H9 (cell line): ENCODE measurements around the gene SUPT6H. TPM values are rescaled to one million over a fixed set of nuclear protein-coding genes. Genes with fewer than 3 reads are reported as not detected.
A peak's percentile ranks its signal among the peaks of the same experiment; 100 is the strongest.

Experiments used
- DNase-seq: peaks from one replicate; pipeline ENCODE4 v3.0.0-alpha.2; 2017
- H2AFZ ChIP-seq: one replicate; pipeline ENCODE4 v1.6.1; 2013; ENCODE audit warnings: mild to moderate bottlenecking, low read length, control low read depth, moderate library complexity
- H2AK5ac ChIP-seq: 2 replicates; pipeline ENCODE4 v1.6.1; 2013; ENCODE audit warnings: low read length, control low read depth, mixed read lengths; ENCODE audit not compliant: insufficient read length
- H2BK120ac ChIP-seq: one replicate; pipeline ENCODE4 v1.6.1; 2013; ENCODE audit warnings: low read depth, mild to moderate bottlenecking, low read length, control low read depth, inconsistent platforms; ENCODE audit not compliant: poor library complexity, severe bottlenecking
- H2BK12ac ChIP-seq: 2 replicates; pipeline ENCODE4 v1.6.1; 2013; ENCODE audit warnings: low read length, control low read depth, mixed read lengths, low read depth; ENCODE audit not compliant: insufficient read length
- H2BK15ac ChIP-seq: 2 replicates; pipeline ENCODE4 v1.6.1; 2013; ENCODE audit warnings: low read depth, low read length, control low read depth
- H2BK20ac ChIP-seq: one replicate; pipeline ENCODE4 v1.6.1; 2013; ENCODE audit warnings: low read depth, mild to moderate bottlenecking, low read length, control low read depth, inconsistent platforms; ENCODE audit not compliant: poor library complexity, severe bottlenecking
- H2BK5ac ChIP-seq: 2 replicates; pipeline ENCODE4 v1.6.1; 2013; ENCODE audit warnings: low read length, control low read depth, mixed read lengths; ENCODE audit not compliant: insufficient read length
- H3K14ac ChIP-seq: 2 replicates; pipeline ENCODE4 v1.6.1; 2013; ENCODE audit warnings: low read length, control low read depth; ENCODE audit not compliant: insufficient read depth
- H3K18ac ChIP-seq: 2 replicates; pipeline ENCODE4 v1.6.1; 2013; ENCODE audit warnings: low read depth, mild to moderate bottlenecking, mixed read lengths, low read length, control low read depth; ENCODE audit not compliant: insufficient read length
- H3K23ac ChIP-seq: 2 replicates; pipeline ENCODE4 v1.6.1; 2013; ENCODE audit warnings: low read length, control low read depth, mixed read lengths, low read depth; ENCODE audit not compliant: insufficient read length
- H3K23me2 ChIP-seq: 2 replicates; pipeline ENCODE4 v1.6.1; 2013; ENCODE audit warnings: low read depth, mild to moderate bottlenecking, mixed read lengths, low read length, control low read depth; ENCODE audit not compliant: insufficient read length, poor library complexity, severe bottlenecking
- H3K27ac ChIP-seq: 2 replicates; pipeline ENCODE4 v1.5.1; 2013; ENCODE audit warnings: low read length, control low read depth, mixed read lengths, low read depth; ENCODE audit not compliant: insufficient read length
- H3K27me3 ChIP-seq: 2 replicates; pipeline ENCODE4 v1.6.1; 2013; ENCODE audit warnings: low read length, control low read depth, inconsistent platforms; ENCODE audit not compliant: insufficient read depth
- H3K4ac ChIP-seq: 2 replicates; pipeline ENCODE4 v1.6.1; 2013; ENCODE audit warnings: low read depth, mild to moderate bottlenecking, control low read depth, inconsistent platforms, low read length, moderate library complexity
- H3K4me1 ChIP-seq: 2 replicates; pipeline ENCODE4 v1.6.1; 2013; ENCODE audit warnings: low read length, control low read depth, inconsistent platforms; ENCODE audit not compliant: insufficient read depth
- H3K4me2 ChIP-seq: 2 replicates; pipeline ENCODE4 v1.6.1; 2013; ENCODE audit warnings: low read length, control low read depth, mixed read lengths; ENCODE audit not compliant: insufficient read length, insufficient read depth
- H3K56ac ChIP-seq: 2 replicates; pipeline ENCODE4 v1.6.1; 2013; ENCODE audit warnings: low read depth, mild to moderate bottlenecking, mixed read lengths, low read length, control low read depth; ENCODE audit not compliant: insufficient read length
- H3K79me1 ChIP-seq: 2 replicates; pipeline ENCODE4 v1.6.1; 2013; ENCODE audit warnings: low read depth, mild to moderate bottlenecking, moderate library complexity, low read length, control low read depth, inconsistent platforms; ENCODE audit not compliant: insufficient read depth, poor library complexity, severe bottlenecking
- H3K79me2 ChIP-seq: 2 replicates; pipeline ENCODE4 v1.6.1; 2013; ENCODE audit warnings: low read length, control low read depth, inconsistent platforms; ENCODE audit not compliant: insufficient read depth
- H3K9ac ChIP-seq: 2 replicates; pipeline ENCODE4 v1.6.1; 2013; ENCODE audit warnings: low read length, control low read depth, mixed read lengths; ENCODE audit not compliant: insufficient read length; ENCODE audit errors: extremely low read depth
- H3K9me3 ChIP-seq: one replicate; pipeline ENCODE4 v1.6.1; 2013; ENCODE audit warnings: low read depth, low read length, inconsistent platforms; ENCODE audit not compliant: control insufficient read depth
- H3T11ph ChIP-seq: one replicate; pipeline ENCODE4 v1.6.1; 2013; ENCODE audit warnings: mild to moderate bottlenecking, low read length, control low read depth, inconsistent platforms
- H4K20me1 ChIP-seq: one replicate; pipeline ENCODE4 v1.6.1; 2013; ENCODE audit not compliant: control insufficient read depth, insufficient read length, insufficient read depth
- H4K5ac ChIP-seq: 2 replicates; pipeline ENCODE4 v1.6.1; 2013; ENCODE audit warnings: low read depth, mild to moderate bottlenecking, mixed read lengths, low read length, control low read depth; ENCODE audit not compliant: insufficient read length
- H4K8ac ChIP-seq: replicated peaks from 2 replicates; pipeline ENCODE4 v1.6.1; 2013; ENCODE audit warnings: low read length, control low read depth, mixed read lengths, low read depth; ENCODE audit not compliant: insufficient read length
- H4K91ac ChIP-seq: 2 replicates; pipeline ENCODE4 v1.6.1; 2013; ENCODE audit warnings: low read depth, mild to moderate bottlenecking, moderate library complexity, mixed read lengths, low read length, control low read depth; ENCODE audit not compliant: insufficient read length
- H3K27ac Mint-ChIP-seq, 3 experiments: 2 replicates in 2 of 3; 3 replicates in 1 of 3; pipeline ENCODE4 v1.8.0; 2020 to 2021; ENCODE audit warnings: mixed read lengths in 3 of 3, mild to moderate bottlenecking in 1 of 3, moderate library complexity in 1 of 3
- H3K27me3 Mint-ChIP-seq: 2 replicates; pipeline ENCODE4 v1.8.0; 2021; ENCODE audit warnings: low read depth, mild to moderate bottlenecking, moderate library complexity, mixed read lengths
- H3K36me3 Mint-ChIP-seq, 3 experiments: 2 replicates in 2 of 3; 3 replicates in 1 of 3; pipeline ENCODE4 v1.8.0; 2020 to 2021; ENCODE audit warnings: low read depth in 3 of 3, mixed read lengths in 3 of 3; ENCODE audit not compliant: insufficient read depth in 1 of 3
- H3K4me1 Mint-ChIP-seq, 2 experiments: 2 replicates each; pipeline ENCODE4 v1.8.0; 2020; ENCODE audit warnings: mixed read lengths in 2 of 2
- H3K4me3 Mint-ChIP-seq, 2 experiments: 2 replicates in 1 of 2; 3 replicates in 1 of 2; pipeline ENCODE4 v1.8.0; 2020 to 2021; ENCODE audit warnings: mild to moderate bottlenecking in 2 of 2, mixed read lengths in 2 of 2, moderate library complexity in 1 of 2
- H3K9me3 Mint-ChIP-seq, 2 experiments: 2 replicates in 1 of 2; 3 replicates in 1 of 2; pipeline ENCODE4 v1.8.0; 2020; ENCODE audit warnings: mild to moderate bottlenecking in 2 of 2, mixed read lengths in 2 of 2, moderate library complexity in 1 of 2
- WGBS: extraction: QIAGEN DNeasy Blood & Tissue Kit; methylation state at CpG from one replicate; pipeline ENCODE4 v1.1.7; 2013; ENCODE audit warnings: missing lambda C conversion rate, low lambda C conversion rate, mixed read lengths; ENCODE audit not compliant: insufficient read length; ENCODE audit errors: extremely low coverage; 5-methylcytosine and 5-hydroxymethylcytosine counted together
- total RNA-seq: library from RNA; stranded (reverse); gene quantifications from 2 replicates; pipeline ENCODE4 v1.2.1, GENCODE V29; 2021
- TF ChIP-seq, protein P1 (sequence below): fragments of 200-600 bp; sonication (generic); conservative IDR thresholded peaks from 3 replicates; pipeline ENCODE4 v1.8.0; 2021; ENCODE audit warnings: antibody characterized with exemption, mild to moderate bottlenecking

SUPT6H gene
- total RNA-seq, 1 experiment from 2014 or later = 85.8 TPM

DNA sequence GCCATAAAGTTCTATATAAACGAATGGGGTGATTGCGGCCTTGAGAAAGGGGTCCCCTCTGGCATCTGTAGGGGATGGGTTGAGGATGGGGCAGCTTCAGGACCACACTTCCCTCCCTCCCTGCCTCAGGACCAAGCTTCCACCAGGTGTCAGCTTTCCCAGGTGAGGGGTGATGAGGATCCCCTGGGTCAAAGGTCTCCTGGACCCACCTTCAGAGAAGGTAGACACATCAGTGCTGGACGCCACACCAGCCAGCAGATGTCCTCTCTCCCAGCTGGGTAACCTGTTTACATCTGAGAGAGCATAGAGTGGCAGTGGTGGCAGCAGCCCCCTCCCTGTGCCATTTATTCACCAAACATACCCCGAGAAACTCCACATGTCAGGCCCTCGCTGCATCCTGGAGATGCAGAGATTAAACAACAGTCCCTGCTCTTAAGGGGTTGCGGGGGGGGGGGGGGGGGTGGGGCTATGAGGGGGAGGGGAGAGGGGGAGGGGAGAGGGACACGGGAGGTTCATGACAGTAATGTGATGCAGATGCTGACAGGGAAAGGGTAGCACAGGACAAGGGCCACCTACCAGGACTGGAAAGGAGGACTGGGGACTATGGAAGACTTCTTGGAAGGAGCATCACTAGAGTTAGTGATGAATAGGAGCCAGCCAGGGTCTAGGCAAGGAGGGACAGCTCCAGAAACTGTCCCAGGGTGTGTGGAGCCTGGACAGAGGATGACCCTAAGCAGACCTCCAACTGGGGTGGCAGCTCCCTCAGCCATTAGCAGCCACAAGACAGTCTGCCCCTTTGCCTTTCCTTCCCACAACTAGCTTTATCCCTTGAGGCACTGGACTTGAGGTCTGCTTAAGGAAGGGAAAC, 44.7 kb downstream of the SUPT6H start:
- H3K9ac ChIP-seq = no peak overlapping the region
- Mint-ChIP-seq H3K36me3 (peaks cover 12 to 43% (median 31%) of the 10 kb centered on the region in 3 experiments; a peak in 6 of 7 replicates), H3K27ac (peak overlapping the region in 2 of 3 experiments; percentile 47 to 55; a peak in 3 of 7 replicates), H3K4me3 (0 out of 5 replicates have a peak overlapping the region, but pooled peaks of 1 of the 2 experiments have one; percentile 29), H3K4me1 (peaks cover 34 to 45% of the 10 kb centered on the region in 2 experiments), H3K9me3 (no peaks in the 10 kb centered on the region), H3K27me3 (no peaks in the 10 kb centered on the region)
- H3K9me3 ChIP-seq = no peaks in the 10 kb centered on the region
- WGBS = no CpG with 5 or more reads among the region's 7 CpGs
- no peak overlapping the region for H3K56ac ChIP-seq
- no peak overlapping the region for H2BK120ac ChIP-seq
- peaks cover 10% of the 10 kb centered on the region for H3K23me2 ChIP-seq
- H3K79me2 ChIP-seq = no peaks in the 10 kb centered on the region
- H3K4me2 ChIP-seq = no peak overlapping the region
- H3K4ac ChIP-seq = no peak overlapping the region
- no peak overlapping the region for H2BK12ac ChIP-seq
- no peak overlapping the region for H2BK20ac ChIP-seq
- no peak overlapping the region for H2AK5ac ChIP-seq
- H3K14ac ChIP-seq = no peak overlapping the region
- no peak overlapping the region for H2AFZ ChIP-seq
- DNase-seq = no peak
- no peak overlapping the region for H3K23ac ChIP-seq
- H3K79me1 ChIP-seq = no peaks in the 10 kb centered on the region
- TF ChIP-seq, protein P1, sequence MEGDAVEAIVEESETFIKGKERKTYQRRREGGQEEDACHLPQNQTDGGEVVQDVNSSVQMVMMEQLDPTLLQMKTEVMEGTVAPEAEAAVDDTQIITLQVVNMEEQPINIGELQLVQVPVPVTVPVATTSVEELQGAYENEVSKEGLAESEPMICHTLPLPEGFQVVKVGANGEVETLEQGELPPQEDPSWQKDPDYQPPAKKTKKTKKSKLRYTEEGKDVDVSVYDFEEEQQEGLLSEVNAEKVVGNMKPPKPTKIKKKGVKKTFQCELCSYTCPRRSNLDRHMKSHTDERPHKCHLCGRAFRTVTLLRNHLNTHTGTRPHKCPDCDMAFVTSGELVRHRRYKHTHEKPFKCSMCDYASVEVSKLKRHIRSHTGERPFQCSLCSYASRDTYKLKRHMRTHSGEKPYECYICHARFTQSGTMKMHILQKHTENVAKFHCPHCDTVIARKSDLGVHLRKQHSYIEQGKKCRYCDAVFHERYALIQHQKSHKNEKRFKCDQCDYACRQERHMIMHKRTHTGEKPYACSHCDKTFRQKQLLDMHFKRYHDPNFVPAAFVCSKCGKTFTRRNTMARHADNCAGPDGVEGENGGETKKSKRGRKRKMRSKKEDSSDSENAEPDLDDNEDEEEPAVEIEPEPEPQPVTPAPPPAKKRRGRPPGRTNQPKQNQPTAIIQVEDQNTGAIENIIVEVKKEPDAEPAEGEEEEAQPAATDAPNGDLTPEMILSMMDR = peak; percentile 28; the same call in 2 of the 3 replicates
- no peak overlapping the region for H2BK15ac ChIP-seq
- no peak overlapping the region for H3T11ph ChIP-seq
- no peak overlapping the region for H4K5ac ChIP-seq
- H4K8ac ChIP-seq = no peak overlapping the region
- H3K27ac ChIP-seq = no peak overlapping the region
- H3K18ac ChIP-seq = no peak overlapping the region
- H3K4me1 ChIP-seq = no peaks in the 10 kb centered on the region
- no peak overlapping the region for H2BK5ac ChIP-seq
- peaks cover 4% of the 10 kb centered on the region for H4K20me1 ChIP-seq
- no peaks in the 10 kb centered on the region for H3K27me3 ChIP-seq
- H4K91ac ChIP-seq = no peak overlapping the region
